Stimulated activated CD4-positive, alpha-beta T cell treated with anti-CD3 and anti-CD28 coated beads, Interleukin-4, amount 100 ng/mL, for 1 hour (primary cell): ENCODE results near the gene ZCCHC8.
A peak's percentile ranks its signal among the peaks of the same experiment; 100 is the strongest.
"Not testable (repeated sequence)": the region's sequence is repeated elsewhere in the genome, so short reads cannot be mapped to it uniquely, and the experiment has no call there.

Source experiments
- DNase-seq: peaks from one replicate; pipeline ENCODE4 v3.0.0-alpha.2; 2020

ZCCHC8 gene

DNA sequence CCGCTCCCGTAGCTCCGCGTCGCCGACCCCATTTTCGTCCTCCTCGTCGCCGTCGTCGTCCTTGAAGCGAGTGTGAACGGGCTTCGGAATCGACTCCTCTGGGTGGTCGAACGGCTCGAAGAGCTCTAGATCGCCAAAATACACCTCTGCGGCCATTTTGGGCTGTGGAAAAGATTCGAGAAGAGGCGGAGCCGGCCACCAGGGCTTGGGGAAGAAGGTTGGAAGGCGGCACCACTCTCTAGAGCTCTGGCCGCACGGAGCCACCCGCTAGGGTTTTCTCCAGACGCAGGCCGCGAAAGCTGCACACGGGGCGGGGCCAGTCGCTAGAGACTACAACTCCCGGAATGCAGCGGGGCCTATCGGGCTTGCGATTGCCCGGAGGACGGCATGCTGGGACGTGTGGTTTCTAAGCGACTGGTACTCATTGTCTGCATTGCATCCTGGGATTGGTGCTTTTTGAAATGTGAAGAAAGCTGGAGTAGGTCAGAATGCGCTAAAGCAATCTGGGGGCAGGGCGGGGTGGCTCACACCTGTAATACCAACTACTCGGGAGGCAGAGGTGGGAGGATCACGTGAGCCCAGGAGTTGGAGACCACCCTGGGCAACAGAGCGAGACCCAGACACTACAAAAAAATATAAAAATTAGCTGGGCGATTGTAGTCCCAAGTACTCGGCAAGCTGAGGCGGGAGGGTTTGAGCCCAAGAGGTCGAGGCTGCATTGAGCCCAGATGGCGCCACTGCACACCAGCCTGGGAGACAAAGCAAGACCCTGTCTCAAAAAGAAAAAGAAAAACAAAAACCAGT is at the start of gene ZCCHC8:
Gene ZCCHC8, minus strand, starts transcription at position 248 of the 804 bp plus-strand sequence. Its CDS starts 92 bp downstream, at position 156.
- DNase-seq: peak; percentile 97

DNA sequence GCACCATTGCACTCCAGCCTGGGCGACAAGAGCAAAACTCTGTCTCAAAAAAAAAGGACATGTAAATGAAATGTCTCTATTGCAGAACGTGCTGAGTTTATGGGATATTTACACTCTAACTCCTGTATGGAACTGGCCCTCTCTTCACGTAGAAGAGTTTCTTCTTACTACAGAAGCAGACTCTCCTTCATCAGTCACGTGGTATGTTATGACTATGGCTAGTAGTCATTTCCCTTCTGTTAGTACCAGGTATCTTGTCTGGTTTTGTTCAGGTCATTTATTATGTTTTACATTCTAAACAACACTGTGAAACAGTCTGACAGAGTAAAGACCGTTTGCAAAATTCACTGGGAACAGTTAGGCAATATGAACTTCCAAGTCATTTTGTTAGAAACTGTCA is 46.6 kb upstream of the ZCCHC8 start:
- no peak for DNase-seq

DNA sequence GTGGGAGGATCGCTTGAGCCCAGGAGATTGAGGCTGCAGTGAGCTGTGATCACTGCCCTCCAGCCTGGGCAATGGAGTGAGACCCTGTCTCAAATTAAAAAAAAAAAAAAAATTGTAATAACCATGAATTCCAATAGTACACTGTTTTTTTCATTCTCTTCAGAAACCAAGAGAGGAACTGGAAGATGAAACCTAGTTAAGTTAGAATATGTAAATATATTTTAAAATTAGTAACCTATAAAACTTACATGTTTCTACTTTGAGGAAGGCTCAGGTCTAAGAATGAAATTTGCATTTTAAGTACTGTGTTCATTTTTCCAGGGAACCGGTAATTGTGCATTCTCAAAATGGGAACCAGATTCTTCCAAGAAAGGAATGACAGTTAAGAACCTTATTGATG is 45.1 kb upstream of the ZCCHC8 start:
- no peak for DNase-seq

DNA sequence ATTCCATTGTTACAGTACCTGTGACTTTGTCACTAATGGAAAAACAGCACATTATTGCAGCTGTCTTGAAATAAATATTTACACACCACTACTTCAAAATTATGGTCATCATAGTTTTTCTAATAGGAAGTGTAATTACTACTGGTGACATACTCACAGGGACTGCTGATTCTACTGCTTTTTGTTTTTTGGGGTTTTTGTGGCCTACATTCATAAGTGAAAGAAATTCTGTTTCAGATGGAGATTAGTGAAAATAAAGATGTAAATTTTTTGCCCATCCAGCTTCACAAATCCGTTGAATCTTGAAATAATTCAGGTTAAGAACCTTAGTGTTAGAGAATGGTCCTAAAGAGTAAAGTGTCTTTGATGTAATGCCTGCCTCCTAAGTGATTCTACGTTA is 43.8 kb upstream of the ZCCHC8 start:
- no peak for DNase-seq

DNA sequence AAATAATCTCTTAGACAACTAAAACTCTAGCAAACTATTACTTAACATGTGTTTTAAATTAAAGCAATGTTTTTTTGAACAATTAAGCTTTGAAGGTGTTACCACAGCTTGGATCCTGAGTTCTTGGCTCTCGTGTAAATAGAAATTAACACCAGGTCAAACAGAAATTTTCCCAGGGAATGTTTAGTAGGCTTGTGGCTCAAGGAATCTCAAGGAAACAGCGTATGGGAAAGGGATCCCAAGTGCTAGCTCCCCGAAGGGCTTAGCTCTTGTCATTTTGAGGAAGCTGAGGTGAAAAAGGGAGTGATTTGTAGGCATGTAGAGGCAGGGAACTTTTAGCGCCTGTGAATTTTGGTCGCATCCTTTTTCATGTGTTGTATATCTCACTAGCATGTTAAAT is 37.8 kb upstream of the ZCCHC8 start:
- no peak for DNase-seq

DNA sequence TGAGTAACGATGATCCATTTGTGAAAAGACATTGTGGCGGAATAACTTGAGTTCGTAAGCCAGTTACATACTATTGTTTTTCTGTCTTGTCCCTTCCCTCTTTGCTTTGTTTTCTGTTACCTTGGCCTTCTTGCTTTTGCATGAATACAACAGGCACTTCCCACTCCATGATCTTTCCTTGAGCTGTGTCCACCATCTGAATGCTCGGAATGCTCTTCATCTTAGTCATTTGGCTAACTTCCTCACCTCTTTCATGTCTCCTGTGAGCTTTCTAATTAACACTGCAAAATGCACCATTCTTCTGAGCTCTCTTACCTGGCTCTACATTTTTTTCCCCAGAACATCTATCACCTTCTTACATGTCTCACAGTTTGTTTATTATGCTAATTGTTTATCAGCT is 36.3 kb upstream of the ZCCHC8 start:
- DNase-seq: no peak

DNA sequence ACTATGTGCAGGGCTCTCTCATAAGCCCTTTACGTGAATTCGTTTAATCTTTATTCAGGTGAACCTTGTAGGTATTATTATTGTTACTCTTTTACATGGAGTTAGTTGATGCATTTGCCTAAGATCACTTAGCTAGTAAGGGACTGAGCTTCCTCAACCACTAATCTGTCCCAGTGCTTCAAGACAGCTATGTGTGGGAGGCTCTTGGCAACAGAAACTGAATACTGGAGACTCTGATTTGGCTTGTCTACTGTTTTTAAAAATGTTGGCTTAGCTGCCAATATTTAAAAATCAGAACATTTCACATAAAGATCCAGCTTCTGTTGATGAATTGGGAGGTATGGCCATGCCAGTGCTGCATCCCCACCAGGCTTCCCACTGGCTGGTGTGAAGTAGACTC is 33.1 kb upstream of the ZCCHC8 start:
- no peak for DNase-seq

DNA sequence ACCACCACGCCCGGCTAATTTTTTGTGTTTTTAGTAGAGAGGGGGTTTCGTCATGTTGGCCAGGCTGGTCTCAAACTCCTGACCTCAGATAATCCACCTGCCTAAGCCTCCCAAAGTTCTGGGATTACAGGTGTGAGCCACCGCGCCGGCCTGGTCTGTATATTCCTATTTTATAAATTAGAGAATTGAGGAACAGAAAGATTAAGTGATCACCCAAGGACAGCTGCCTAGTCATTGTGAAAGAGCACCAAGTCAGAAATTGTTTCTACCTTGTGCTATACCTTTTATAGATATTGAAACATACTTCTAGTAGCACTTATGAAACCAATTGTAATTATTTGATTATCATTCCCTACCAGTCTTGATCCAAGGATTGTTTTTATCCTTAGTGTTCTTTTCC is 28.3 kb upstream of the ZCCHC8 start:
- no peak for DNase-seq

DNA sequence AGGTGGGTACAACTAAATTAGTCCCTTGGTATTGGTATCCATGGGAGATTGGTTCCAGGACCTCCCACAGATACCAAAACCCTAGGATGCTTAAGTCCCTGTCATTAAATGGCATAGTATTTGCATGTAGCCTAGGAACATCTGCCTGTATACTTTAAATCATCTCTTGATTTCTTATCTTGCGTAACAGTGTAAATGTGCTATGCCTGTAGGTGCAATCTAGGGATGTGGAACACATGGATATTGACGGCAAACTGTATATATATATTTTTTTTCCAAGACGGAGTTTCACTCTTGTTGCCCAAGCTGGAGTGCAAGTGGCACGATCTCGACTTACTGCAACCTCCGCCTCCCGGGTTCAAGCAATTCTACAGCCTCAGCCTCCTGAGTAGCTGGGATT is 27.9 kb upstream of the ZCCHC8 start:
- DNase-seq: no peak

DNA sequence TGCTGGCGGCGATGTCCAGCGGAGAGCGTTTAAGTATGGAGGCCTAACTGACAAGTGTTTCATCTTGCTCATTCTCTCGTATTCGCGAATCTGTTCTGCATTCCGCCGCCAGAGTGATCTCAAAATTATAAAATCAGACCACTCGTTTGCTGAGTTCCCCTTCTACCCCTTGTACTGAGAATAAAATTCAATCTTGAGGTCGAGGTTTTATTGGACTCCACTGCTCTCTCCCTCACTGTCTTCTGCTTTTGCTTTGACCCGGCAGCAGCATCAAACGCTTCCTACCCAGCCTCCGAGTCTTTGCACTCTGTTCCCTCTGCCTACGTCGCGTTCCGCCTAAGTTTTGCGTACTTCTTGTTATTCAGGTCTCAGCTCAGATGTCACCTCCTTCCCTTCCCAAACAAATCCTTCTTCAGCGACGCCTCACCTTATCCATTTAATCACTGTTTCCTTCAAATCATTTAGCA is 26.8 kb upstream of the ZCCHC8 start:
- DNase-seq: peak; percentile 40

DNA sequence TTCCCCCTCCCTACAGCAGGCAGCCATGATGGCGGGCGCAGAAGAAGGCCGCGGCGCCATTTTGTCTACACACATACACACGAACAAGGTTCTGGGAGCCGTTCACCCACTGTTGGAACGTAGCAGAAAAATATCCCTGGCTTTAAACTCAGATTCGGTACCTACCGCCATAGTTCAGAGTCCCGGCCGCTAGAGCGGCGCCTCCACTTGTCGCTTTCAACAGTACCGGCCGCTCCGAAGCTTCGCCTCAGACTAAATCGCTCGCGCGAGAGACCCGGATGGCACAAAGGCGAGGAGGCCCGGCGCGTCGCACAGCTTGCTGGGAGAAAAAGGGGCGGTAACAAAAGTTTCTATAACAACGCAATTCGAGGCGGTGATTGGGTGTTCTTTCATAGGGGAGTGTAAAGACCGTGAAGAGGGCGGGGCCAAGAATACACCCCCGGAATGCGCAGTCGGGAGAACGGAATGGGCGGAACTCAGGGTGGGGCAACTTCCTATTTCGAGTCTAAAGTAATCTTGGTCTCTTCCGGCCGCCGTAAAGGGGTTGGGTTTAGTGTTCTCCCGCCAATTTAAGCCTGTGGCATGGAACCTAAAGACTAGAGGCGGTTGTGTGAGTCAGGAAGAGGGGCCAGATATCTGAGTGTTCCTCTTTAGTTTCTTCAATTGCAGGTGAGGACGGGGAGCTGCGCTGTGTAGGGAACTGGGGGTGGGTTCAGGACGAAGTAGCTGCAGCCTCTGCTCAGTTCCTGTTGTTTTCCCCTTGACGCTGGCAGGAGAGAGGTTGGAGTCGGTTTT is 26.1 kb upstream of the ZCCHC8 start, which contains the start of the genes KNTC1 and RSRC2:
Gene KNTC1, plus strand, starts transcription at position 567 of the 795 bp plus-strand sequence. CDS start 2,815 bp downstream, outside the sequence.
Gene RSRC2, minus strand, starts transcription at position 254 of the 795 bp plus-strand sequence. Its CDS starts 83 bp downstream, at position 171.
- DNase-seq: peak; percentile 93

DNA sequence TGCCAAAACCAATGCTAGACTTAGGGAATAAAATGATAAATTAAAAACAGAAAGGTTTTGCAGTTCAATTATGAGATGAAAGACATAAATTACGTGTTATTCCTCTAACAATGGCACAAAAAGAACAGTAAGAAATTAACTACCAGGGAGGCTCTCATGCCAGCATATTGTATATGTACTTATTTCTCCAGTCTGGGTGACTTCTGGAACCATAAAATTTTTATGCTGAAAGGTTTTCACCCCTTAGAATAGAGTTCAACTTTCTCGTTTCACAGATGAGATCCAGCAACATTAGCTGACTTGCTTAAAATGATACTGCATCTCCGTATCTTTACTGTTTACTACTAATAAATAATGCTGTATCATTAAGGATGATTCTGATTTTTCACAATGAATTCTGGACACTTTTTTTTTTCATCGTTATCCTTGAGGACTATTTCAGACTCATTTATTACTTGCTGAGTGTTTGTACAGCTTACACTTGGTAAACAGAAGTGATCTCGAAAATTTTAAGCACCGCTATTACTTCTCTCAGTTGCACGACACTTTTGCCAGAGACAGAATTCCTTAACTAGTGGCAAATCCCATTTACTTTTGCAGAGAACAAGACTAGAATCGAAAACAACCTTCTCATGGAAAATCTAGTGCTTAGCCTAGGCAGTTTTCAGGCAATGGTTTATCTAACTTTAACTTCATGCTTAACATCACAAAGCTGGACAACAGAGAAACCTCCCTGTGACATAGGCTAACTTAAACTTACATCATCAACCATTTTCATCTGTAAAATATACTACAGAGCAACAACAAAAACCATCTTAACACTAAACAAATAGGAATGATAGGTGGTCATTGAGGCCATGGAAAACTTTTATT is 23.4 kb upstream of the ZCCHC8 start:
- DNase-seq: no peak

DNA sequence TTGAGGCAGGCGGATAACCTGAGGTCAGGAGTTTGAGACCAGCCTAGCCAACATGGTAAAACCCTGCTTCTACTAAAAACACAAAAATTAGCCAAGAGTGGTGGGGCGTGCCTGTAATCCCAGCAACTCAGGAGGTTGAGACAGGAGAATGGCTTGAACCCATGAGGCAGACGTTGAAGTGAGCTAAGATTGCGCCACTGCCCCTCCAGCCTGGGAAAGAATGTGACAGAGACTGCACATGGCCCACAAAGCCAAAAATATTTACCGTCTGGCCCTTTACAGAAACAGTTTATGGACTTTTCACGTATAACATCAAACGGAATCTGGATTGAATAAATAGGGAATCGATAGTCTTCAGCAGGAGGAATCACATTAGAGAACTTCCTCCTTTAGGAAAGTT is 22.5 kb upstream of the ZCCHC8 start:
- DNase-seq: no peak

DNA sequence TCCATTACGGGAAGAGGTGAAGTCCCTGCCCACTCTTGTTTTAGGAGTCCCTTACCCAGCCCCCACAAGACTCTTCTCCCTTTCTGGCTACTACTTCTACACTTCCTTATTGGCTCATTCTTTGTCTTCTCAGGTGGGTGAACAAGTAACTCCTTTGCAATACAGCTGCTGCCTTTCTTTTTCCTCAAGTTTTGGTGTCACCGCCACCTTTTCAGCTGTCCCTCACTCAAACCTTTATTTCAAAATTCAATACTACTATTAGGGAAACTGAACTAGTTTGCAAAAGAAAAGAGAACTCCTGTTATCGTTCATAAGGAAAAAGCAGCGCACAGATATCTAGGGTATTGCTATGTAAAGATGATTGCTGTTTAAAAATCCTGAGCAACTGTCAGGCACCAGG is 19.9 kb upstream of the ZCCHC8 start:
- DNase-seq: no peak

DNA sequence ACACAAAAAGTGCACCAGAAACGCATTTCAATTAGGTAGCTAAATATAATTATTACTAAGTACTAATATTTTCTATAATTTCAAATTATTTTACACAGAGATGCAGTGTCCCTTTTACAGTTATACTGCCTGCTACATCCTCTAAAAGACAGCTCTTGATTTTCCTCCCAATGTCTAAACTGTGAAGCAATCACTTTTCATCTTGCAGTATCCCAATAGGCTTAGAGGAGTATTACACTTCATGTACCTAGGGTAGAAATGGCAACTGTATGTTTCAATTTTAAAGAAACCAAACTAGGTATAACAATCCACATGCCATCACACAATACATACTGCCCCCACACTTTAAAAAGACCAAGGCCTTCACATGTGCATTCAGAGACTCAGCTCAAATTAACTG is 18.7 kb upstream of the ZCCHC8 start:
- DNase-seq: no peak

DNA sequence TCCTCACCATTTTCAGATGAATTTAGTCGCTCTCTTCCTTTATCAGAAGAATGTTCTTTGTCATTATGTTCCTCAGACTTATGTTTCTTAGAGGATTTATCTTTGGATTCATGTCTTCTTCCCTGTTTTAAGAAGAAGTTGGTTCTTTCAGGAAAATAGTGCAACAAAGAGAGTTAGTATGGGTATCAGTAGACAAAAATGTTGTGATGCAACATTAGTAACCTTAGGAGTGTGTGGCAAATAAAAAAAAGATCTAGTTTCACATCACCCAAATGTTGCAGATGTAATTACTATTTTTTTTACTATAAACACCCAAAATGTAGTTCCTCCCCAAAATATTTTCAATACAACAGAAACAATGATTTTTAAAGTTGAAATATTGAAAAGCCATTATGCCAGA is 18.2 kb upstream of the ZCCHC8 start:
- DNase-seq: no peak

DNA sequence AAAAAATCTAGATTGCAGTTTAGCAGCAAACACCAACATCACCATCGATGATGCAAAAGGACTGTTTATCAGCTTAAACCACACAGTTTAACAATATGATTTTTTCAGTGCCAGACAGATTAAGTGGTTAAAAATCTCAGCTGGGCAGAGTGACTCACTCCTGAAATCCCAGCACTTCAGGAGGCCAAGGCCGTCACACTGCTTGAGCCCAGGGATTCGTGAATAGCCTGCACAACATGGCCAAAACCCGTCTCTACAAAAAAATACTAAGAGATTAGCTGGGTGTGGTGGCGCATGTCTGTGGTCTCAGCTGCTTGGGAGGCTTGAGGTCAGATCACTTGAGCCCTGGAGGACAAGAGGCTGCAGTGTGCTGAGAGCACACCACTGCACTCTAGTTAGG is 17.1 kb upstream of the ZCCHC8 start:
- no peak for DNase-seq

DNA sequence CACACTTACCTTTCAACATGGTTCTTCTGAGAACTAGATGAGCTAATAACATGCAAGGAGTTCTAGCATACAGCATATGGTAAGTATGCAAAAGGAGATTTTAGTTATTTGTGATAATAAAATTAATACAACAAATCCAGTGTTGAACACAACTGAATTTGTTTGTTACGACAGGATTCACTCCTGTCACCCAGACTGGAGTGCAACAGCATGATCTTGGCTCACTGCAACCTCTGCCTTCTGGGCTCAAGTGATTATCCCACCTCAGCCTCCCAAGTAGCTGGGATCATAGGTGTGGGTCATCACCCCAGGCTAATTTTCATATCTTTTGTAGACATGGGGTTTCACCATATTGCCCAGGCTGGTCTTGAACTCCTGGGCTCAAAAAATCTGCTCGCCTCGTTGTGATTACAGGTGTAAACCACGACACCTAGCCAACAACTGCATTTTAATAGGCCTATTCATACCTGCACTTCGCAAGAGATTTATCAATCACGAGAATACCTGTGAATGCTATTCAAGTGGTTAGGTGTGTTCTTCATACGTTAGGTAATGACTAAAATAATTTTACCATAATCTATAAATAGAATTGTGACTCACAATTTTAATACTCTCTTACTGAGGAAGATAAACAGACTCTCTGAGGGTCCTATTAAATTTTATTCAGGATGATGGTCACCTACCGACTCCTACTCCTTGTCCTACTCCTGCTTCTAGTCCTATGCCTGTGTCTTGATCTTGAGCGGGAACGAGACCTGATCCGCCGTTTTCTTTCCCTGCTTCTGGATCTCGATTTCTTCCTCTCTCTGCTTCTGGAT is 16.0 kb upstream of the ZCCHC8 start:
- DNase-seq: no peak

DNA sequence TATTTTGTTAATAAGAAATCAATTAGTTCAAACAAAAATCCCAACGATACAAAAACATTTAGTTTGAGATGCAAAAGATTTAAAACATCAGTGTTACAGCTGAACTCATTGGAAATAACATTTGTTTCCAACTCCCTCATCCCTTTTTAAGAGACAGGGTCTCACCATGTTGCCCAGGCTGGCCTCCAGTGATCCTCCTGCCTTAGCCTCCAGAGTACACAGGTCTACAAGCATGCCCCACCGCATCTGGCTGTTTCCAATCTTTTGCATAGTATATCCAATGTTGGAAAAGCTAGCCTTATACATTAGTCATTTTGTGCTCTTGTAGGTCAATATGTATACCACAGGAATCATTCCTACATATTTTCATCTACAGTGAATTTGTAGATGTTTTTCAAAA is 14.5 kb upstream of the ZCCHC8 start:
- DNase-seq: no peak

DNA sequence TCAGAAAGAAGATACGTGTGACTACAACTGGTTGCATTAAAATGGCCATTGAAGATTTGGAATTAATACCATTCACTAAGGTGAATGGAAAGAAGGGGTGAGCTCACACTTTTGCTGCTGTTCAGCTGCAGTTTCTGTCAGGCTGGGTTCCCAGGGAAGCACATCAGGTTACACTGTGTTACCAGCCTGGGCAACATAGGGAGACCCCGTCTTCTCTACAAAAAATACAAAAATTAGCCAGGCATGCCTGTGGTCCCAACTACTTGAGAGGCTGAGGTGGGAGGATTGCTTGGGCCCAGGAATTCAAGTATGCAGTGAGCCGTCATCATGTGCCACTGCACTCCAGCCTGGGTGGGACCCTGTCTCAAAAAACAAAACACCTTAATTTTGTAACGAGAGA is 12.9 kb upstream of the ZCCHC8 start:
- DNase-seq: no peak

DNA sequence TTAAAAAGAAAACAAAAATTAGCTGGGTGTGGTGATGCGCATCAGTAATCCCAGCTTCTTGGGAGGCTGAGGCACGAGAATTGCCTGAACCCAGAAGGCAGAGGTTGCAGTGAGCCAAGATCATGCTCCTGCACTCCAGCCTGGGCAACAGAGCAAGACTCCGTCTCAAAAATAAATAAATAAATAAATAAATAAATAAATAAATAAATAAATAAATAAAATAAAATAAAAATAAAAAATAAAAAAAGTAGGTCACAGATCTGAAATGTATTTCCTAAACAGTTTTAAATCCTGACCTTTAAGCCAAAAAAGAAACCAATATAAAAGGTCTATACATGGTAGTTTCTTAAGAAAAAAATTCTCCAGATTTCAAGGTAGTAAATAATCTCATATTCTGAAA is 12.3 kb upstream of the ZCCHC8 start:
- DNase-seq: not testable (repeated sequence)

DNA sequence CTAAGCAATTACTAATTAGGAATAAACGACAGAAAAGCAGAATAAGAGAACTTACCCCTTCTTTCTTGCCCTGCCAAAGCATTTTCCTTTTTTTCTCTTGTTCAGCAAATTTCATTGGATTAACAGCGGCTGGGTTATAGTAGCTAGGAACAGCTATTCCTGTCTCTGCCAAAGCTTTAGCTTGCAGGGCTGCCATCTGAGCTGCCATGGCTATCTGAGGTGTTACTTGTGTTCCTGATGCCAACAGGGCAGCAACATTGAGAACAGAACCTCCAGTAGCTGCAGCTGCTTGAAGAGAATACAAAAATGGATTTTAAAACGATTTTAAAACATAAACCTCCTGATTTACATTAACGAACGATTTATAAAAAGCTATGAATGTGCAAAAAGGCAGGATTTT is 7.4 kb upstream of the ZCCHC8 start:
- DNase-seq: no peak
